Measurements from ENCODE around the gene CMAS. TPM values are rescaled to one million over a fixed set of nuclear protein-coding genes. Genes with fewer than 3 reads are reported as not detected.

The CMAS gene
- total RNA-seq, 2 donors from 2014 or later = 50.2 to 87.3 TPM

DNA sequence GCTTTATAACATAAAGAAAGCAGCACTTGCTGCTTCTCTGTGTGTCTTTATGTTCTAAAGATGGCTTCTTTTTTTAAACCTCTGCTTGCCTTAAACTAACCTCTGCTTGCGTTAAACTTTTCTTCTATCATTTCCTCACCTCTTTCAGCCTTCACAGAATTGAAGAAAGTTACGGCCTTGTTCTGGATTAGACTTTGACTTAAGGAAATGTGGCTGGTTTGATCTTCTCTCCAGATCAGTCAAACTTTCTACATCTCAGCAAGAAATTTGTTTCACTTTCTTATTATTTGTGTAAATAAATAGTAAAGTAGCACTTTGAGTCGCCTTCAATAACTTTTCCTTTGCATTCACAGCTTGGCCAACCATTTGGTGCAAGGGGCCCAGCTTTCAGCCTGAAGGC lies 64.2 kb downstream of the CMAS start:
- Mint-ChIP-seq H3K9me3 (peaks cover 13% of the 10 kb centered on the region), H3K27me3 (ENCODE audit: insufficient read depth) (peaks cover 29% of the 10 kb centered on the region), H3K36me3 (ENCODE audit: low read depth) (no peaks in the 10 kb centered on the region), H3K4me1 (no peaks in the 10 kb centered on the region), H3K4me3 (no peak overlapping the region), H3K27ac (no peak overlapping the region)
- H3K9ac ChIP-seq (ENCODE audit: extremely low read depth, low read length, poor library complexity, severe bottlenecking) = no peak overlapping the region
- H3K36me3 ChIP-seq (ENCODE audit: control insufficient read depth, insufficient read depth, low read length) = no peaks in the 10 kb centered on the region
- DNase-seq = no peak
- WGBS, 2 experiments (ENCODE audit: insufficient coverage in 1 of 2, insufficient read length in 1 of 2) = 64% methylated on average over 3 of the region's 3 CpGs; no CpG with 5 or more reads in 1 of the 2 experiments
- no peaks in the 10 kb centered on the region for H3K4me1 ChIP-seq (ENCODE audit: control insufficient read depth, insufficient read depth, low read length)
- TF ChIP-seq, protein P1, sequence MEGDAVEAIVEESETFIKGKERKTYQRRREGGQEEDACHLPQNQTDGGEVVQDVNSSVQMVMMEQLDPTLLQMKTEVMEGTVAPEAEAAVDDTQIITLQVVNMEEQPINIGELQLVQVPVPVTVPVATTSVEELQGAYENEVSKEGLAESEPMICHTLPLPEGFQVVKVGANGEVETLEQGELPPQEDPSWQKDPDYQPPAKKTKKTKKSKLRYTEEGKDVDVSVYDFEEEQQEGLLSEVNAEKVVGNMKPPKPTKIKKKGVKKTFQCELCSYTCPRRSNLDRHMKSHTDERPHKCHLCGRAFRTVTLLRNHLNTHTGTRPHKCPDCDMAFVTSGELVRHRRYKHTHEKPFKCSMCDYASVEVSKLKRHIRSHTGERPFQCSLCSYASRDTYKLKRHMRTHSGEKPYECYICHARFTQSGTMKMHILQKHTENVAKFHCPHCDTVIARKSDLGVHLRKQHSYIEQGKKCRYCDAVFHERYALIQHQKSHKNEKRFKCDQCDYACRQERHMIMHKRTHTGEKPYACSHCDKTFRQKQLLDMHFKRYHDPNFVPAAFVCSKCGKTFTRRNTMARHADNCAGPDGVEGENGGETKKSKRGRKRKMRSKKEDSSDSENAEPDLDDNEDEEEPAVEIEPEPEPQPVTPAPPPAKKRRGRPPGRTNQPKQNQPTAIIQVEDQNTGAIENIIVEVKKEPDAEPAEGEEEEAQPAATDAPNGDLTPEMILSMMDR (conservative IDR thresholded peaks at IDR 0.05) = no peak
- H3K27me3 ChIP-seq (ENCODE audit: control insufficient read depth, insufficient read depth, low read length, poor library complexity, severe bottlenecking) = peaks cover 8% of the 10 kb centered on the region
- no peaks in the 10 kb centered on the region for H3K9me3 ChIP-seq (ENCODE audit: control insufficient read depth, low read length)
- no peak overlapping the region for H3K4me3 ChIP-seq (ENCODE audit: low read length)
- no peak overlapping the region for H3K27ac ChIP-seq (ENCODE audit: low read depth, low read length)

Other genes starting within 250 kb of the CMAS start
- under 1 TPM in 1 of 2 donors, not detected in 1; 0.22 TPM for gene ABCC9, start 104.8 kb upstream of the CMAS start, total RNA-seq